ENCODE data around the gene SMAD3. TPM values are rescaled to one million over a fixed set of nuclear protein-coding genes. Genes with fewer than 3 reads are reported as not detected.

Gene SMAD3
- total and polyA plus RNA-seq, 2 of the 8 experiments (the other 6 are each of a cell fraction or from before 2014, with no cell fraction given) = 10.1 to 12.4 TPM

- no peaks in the 10 kb centered on the region; a peak in 1 of 8 replicates for H3K36me3 ChIP-seq (ENCODE audit: control insufficient read depth in 2 of 4, insufficient read depth in 4 of 4, low read length in 3 of 4)
- no peak overlapping the region for H2BK120ac ChIP-seq (replicated peaks; ENCODE audit: low read depth, low read length)
- no peak overlapping the region for H2BK20ac ChIP-seq (ENCODE audit: low read length)
- H2BK15ac ChIP-seq (ENCODE audit: low read length) = no peak overlapping the region
- no peak overlapping the region for H3K14ac ChIP-seq (ENCODE audit: insufficient read length)
- no peak overlapping the region for H3K4ac ChIP-seq (replicated peaks; ENCODE audit: insufficient read length, low read depth, low read length)
- no peak overlapping the region; the same call in 1 of the 2 replicates for H2BK12ac ChIP-seq (ENCODE audit: low read depth, low read length)
- no peak overlapping the region for H3K18ac ChIP-seq (ENCODE audit: extremely low read depth, low read length)
- TF ChIP-seq ZNF274 (IDR thresholded peaks at IDR 0.05; ENCODE audit: borderline replicate concordance, extremely low read depth, low read length) (no peak), TAF1 (IDR thresholded peaks at IDR 0.05; ENCODE audit: low read depth, low read length) (no peak), EGR1 (IDR thresholded peaks at IDR 0.05; ENCODE audit: borderline replicate concordance, low read depth, low read length) (no peak), BRCA1 (IDR thresholded peaks at IDR 0.05; ENCODE audit: low read depth, low read length) (no peak), RAD21 (IDR thresholded peaks at IDR 0.05 in 1 of 2, conservative IDR thresholded peaks at IDR 0.05 in 1 of 2; ENCODE audit: low read depth in 2 of 2, low read length in 2 of 2) (no peak), CTBP2 (IDR thresholded peaks at IDR 0.05; ENCODE audit: borderline replicate concordance, insufficient read depth, insufficient read length, low read length) (no peak), PHF8 (conservative IDR thresholded peaks at IDR 0.05; ENCODE audit: low read depth, low read length) (no peak), BCL11A (IDR thresholded peaks at IDR 0.05; ENCODE audit: low read depth in 2 of 2, low read length in 2 of 2) (no peak)
- TF ChIP-seq, protein P1, sequence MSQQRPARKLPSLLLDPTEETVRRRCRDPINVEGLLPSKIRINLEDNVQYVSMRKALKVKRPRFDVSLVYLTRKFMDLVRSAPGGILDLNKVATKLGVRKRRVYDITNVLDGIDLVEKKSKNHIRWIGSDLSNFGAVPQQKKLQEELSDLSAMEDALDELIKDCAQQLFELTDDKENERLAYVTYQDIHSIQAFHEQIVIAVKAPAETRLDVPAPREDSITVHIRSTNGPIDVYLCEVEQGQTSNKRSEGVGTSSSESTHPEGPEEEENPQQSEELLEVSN (IDR thresholded peaks at IDR 0.05) = no peak
- no peak overlapping the region for H3K23ac ChIP-seq (ENCODE audit: insufficient read length)
- H4K91ac ChIP-seq (replicated peaks; ENCODE audit: insufficient read length, low read length) = no peak overlapping the region
- ChIA-PET CTCF (ENCODE audit: partially characterized antibody) (interaction anchor here (0.9 to 2.8 kb wide), 8 partner anchors 10 to 219 kb away, joined by 3 to 23 read pairs (median 3); no protein-coding TSS in a partner anchor), POLR2A (ENCODE audit: partially characterized antibody) (interaction anchor here (1.0 to 1.6 kb wide), 2 partner anchors 9 to 15 kb away, joined by 4 read pairs; no protein-coding TSS in a partner anchor)
- no peaks in the 10 kb centered on the region for H4K20me1 ChIP-seq (replicated peaks in 1 of 2; ENCODE audit: control insufficient read depth in 1 of 2, insufficient read depth in 2 of 2, low read length in 2 of 2)
- no peak overlapping the region for H3K4me3 ChIP-seq (ENCODE audit: extremely low read depth in 1 of 4, insufficient read depth in 2 of 4, low read depth in 3 of 4, low read length in 4 of 4)
- H3K9me3 ChIP-seq (ENCODE audit: insufficient read depth in 2 of 2, low read depth in 1 of 2, low read length in 1 of 2) = no peaks in the 10 kb centered on the region
- H2BK5ac ChIP-seq (ENCODE audit: low read depth, low read length) = no peak overlapping the region
- no peaks in the 10 kb centered on the region for H3K23me2 ChIP-seq (ENCODE audit: low read depth, low read length)
- no peak overlapping the region for H3K4me2 ChIP-seq (ENCODE audit: insufficient read depth in 1 of 2, low read depth in 2 of 2, low read length in 2 of 2)
- no peak overlapping the region for H4K5ac ChIP-seq (ENCODE audit: insufficient read length, low read depth, low read length)
- no peak overlapping the region for H4K8ac ChIP-seq (ENCODE audit: extremely low read depth, insufficient read depth, low read length)
- DNase-seq (ENCODE audit: low read depth in 1 of 2, low spot score in 2 of 2) (no peak), FAIRE-seq (no peak)
- H2AK5ac ChIP-seq (ENCODE audit: low read depth, low read length) = no peak overlapping the region
- 75% methylated on average over 3 of the region's 3 CpGs; no CpG with 5 or more reads in 1 of the 2 experiments for WGBS, 2 experiments (ENCODE audit: extremely low coverage in 1 of 2, insufficient coverage in 1 of 2, insufficient read length in 1 of 2, insufficient replicate concordance in 2 of 2, low coverage in 1 of 2, low lambda C conversion rate in 2 of 2, missing lambda C conversion rate in 1 of 2)
- no peak overlapping the region for H3K27ac ChIP-seq (ENCODE audit: low read depth, low read length)
- no peak overlapping the region for H2AFZ ChIP-seq (ENCODE audit: low read length)
- H3K27me3 ChIP-seq (replicated peaks in 1 of 4; ENCODE audit: control insufficient read depth in 3 of 4, extremely low read depth in 1 of 4, insufficient read depth in 3 of 4, low read length in 3 of 4) = no peaks in the 10 kb centered on the region
- peaks cover 2 to 8% of the 10 kb centered on the region in 2 experiments; a peak in 2 of 4 replicates for H3K79me2 ChIP-seq (ENCODE audit: control insufficient read depth in 1 of 2, insufficient read depth in 2 of 2, low read length in 2 of 2)
- H3K79me1 ChIP-seq (ENCODE audit: low read depth, low read length) = no peaks in the 10 kb centered on the region; the same call in none of the 2 replicates
- peaks cover 0 to 12% (median 4%) of the 10 kb centered on the region in 4 experiments; a peak in 6 of 7 replicates for H3K4me1 ChIP-seq (replicated peaks in 1 of 4; ENCODE audit: control insufficient read depth in 3 of 4, insufficient read depth in 4 of 4, low read length in 3 of 4)
- no peak overlapping the region for H3K56ac ChIP-seq (replicated peaks; ENCODE audit: insufficient read length, low read depth, low read length)
- H3K9ac ChIP-seq (replicated peaks in 1 of 4; ENCODE audit: extremely low read depth in 1 of 4, low read depth in 3 of 4, low read length in 3 of 4) = no peak overlapping the region
Observed at GRCh38 chr15:67082007-67082536, 16.7 kb downstream of the SMAD3 start.

All from H1 (cell line).